ENCODE measurements around the gene CARS2.

GRCh38 chr13:110651726-110652230 lies 54.1 kb downstream of the CARS2 start:
- TF ChIP-seq CTCF (IDR thresholded peaks at IDR 0.05) (no peak), POLR2A (IDR thresholded peaks at IDR 0.05) (no peak)

Data from uterus (tissue), 2 donors.